Measurements from ENCODE around the gene NKAPD1.
"Not testable (repeated sequence)": the region's sequence is repeated elsewhere in the genome, so short reads cannot be mapped to it uniquely, and the experiment has no call there.

Gene NKAPD1, protein sequence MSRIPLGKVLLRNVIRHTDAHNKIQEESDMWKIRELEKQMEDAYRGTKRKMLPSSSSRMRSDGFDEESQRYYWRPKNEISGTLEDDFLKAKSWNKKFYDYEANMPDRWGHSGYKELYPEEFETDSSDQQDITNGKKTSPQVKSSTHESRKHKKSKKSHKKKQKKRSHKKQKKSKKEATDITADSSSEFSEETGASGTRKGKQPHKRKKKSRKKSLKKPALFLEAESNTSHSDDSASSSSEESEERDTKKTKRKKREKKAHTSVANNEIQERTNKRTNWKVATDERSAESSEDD

DNA sequence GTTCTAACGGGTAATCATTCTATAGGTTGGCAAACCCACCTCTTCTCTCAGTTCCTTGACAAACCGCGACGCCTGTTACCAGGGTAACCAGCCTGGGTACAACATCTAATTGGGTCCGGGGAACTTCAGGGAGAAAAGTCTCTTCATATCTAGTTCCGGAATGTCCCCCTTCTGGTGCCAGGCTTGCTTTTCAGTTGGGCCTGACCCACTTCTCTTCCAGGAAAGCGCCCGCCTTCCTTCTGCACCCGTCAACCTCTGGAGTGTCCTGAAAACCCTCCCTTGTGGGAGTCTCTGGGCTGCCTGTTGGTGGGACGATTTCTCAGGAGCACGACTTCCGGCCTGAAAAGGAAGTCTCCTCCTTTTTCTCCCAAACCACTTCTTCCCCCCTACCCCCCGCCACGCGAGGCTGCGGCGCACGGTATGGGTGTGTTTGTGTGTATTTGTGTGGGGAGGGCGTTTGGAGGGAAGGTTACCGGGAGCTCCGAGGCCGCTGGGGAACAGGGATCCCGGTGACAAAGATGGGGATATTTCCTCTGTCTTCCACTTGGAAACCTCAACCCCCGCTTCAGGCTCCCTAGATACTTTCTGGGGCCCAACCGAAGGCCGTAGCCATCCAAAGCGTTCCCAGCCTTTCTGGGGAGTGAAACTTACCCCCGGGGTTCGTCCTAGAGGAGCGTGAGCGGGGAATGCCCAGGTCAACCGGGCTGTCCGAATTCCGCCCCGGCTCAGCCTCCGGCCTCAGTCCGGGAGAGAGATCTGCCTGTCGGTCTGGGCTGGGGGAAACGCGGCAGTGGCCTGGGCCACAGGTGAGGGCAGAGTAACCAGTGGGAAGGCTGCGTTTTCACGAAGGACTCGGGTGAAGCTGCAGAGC is at the start of gene NKAPD1, which contains the start of gene PIH1D2:
NKAPD1 (plus strand) TSS at position 359 of the 871 bp plus-strand sequence. CDS start 1,276 bp downstream, outside the sequence.
PIH1D2 (minus strand) TSS at position 77 of the 871 bp plus-strand sequence. CDS start 843 bp downstream, outside the sequence.
- peak; percentile 53 for DNase-seq (ENCODE audit: low read depth)

DNA sequence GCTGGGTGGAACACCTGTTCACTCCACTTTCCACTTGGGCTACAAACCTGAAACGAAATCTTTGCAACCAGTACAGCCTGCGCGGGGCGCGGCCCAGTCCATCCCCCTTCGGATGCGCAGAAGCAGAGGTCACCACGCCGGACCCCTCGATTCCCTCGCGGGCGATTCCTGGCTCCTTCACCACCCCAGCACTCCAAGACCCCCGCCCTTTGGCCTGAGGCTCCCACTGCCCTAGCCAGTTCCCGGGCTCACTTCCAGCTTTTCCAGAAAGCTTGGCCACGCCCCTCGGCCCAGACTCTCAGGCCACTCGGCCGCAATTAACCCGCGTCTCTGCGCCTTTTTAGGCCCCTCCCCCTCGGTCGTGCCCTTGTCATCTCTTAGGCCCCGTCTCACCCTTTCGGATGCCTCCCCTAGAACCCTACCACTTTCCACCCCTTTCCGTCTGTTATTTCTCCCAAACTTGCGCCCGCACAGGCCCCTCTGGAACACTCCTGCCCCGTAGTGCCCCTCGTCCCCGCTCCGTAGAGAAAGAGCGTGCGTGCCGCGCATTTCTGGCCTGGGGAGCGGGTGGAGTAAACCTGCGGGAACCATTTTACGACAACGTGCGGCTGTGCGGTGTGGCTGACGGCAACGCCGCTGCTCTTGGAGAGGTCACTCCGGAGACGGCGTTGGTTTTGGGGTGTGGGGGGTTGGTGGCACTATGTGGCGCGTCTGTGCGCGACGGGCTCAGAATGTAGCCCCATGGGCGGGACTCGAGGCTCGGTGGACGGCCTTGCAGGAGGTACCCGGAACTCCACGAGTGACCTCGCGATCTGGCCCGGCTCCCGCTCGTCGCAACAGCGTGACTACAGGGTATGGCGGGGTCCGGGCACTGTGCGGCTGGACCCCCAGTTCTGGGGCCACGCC is 49.1 kb upstream of the NKAPD1 start, which contains the start of gene DLAT:
DLAT (plus strand) TSS at position 636 of the 906 bp plus-strand sequence; CDS start at position 701, 65 bp downstream.
- DNase-seq (ENCODE audit: low read depth) = peak; percentile 67

DNA sequence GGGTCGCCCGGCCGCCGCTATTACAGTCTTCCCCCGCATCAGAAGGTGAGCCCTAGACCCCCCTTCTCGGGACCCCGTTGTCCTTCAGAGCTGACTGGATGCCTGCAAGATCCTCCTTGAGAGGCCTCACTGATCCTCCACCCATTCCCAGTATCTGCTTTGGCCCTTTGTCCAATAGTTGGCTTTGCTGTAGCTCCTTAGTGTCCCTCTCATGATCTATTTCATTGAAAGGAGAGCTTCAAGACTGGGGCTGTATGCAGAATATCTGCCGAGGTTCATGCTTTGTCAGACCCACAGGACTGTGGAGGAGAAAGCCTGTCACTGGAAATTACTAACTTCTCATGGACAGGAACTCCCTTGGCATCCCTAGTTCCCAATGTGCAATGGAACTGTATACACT is 48.4 kb upstream of the NKAPD1 start:
- DNase-seq (ENCODE audit: low read depth) = no peak

DNA sequence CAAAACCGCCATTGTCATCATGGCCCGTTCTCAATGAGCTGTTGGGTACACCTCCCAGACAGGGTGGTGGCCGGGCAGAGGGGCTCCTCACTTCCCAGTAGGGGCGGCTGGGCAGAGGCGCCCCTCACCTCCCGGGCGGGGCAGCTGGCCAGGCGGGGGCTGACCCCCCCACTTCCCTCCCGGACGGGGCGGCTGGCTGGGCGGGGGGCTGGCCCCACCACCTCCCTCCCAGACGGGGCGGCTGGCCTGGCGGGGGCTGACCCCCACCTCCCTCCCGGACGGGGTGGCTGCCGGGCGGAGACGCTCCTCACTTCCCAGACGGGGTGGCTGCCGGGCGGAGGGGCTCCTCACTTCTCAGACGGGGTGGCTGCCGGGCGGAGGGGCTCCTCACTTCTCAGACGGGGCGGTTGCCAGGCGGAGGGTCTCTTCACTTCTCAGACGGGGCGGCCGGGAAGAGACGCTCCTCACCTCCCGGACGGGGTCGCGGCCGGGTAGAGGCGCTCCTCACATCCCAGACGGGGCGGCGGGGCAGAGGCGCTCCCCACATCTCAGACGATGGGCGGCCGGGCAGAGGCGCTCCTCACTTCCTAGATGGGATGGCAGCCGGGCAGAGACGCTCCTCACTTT is 47.2 kb upstream of the NKAPD1 start:
- not testable (repeated sequence) for DNase-seq (ENCODE audit: low read depth)

DNA sequence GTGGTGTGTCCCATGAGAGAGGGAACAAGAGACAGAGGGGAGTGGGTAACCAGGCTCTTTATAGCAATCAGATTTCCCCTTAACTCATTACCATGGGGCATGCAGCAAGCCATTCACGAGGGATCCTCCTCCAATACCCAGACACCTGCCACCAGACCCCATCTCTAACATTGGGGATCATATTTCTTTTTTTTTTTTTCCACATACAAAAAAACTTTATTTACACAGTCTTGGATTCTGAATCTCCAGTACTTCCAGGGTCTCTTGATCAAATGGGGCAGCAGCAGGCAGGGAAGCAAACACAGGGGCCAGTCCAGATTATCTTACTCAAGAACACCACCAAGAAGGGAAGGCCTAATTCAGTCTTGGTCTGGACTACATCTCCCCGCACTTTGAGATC is 44.6 kb upstream of the NKAPD1 start:
- no peak for DNase-seq (ENCODE audit: low read depth)

DNA sequence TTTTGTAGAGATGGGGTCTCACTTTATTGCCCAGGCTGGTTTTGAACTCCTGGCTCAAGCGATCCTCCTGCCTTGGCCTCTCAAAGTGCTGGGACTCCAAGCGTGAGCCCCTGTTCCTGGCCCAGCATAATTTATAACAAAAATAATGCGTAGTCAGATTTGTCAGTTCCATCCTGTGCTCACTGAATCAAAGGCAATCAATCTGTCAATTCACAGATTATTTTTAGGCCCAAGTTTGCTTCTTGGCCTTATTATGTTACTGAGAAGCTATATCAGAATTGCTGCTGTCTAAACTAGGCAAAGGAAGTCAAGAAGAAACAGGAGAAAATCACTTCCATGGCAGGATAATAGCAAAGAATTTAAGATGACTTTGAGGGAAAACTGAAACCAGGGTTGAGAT is 40.2 kb upstream of the NKAPD1 start:
- DNase-seq (ENCODE audit: low read depth) = no peak

DNA sequence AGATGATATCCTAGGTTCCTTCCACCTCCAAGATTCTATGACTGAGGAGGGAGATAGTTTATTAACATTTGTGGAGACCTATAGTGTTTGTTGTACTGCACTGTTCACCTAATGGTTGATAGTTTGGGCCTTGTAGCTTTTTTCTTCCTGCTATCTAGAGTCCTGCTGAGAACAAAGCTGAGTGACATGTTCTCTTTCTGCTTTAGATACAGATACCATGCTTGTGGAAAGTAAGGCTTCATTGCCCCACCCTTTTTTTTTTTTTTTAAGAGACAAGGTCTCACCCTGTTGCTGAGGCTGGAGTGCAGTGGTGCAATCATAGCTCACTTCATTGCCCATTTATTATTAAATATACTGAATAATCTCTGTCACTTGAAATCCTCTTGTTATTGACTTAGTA is 36.6 kb upstream of the NKAPD1 start:
- no peak for DNase-seq (ENCODE audit: low read depth)

DNA sequence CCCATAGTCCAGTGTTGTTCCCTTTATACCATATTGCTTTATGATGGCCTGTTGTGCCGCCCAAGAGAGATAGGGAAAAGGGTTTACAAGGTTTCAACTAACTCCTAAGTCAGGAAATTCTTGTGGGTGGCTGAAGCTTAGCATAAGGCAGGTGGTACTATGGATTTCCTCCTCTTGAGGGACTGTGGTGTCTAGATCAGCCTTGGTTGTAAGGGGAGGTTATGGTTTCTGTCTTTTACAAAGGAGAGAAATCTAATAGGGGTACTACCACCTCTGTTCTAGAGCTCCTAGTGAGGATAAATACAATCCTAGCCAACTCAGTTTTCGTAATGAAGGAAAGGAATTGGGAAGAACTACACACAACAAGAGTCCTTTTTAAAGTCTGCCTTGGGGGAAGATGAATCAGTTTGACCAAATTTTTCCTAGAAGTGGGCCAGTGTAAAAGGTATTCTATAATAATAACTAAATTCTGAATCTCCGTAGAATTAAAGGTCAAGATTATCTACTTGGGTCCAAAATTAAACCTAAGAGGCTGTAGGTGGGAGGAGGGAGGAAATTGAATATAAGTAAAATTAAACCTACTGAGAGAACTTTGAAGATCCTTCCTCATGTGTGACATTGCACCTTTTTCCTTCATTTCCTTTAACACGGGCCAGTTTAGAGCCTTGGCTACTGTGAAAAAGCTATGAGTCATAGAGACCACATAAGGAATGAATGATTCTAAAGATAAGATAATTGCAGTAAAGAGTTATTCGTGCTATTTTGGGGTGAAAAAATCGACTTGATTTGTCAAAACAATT is 31.7 kb upstream of the NKAPD1 start:
- DNase-seq (ENCODE audit: low read depth) = no peak

DNA sequence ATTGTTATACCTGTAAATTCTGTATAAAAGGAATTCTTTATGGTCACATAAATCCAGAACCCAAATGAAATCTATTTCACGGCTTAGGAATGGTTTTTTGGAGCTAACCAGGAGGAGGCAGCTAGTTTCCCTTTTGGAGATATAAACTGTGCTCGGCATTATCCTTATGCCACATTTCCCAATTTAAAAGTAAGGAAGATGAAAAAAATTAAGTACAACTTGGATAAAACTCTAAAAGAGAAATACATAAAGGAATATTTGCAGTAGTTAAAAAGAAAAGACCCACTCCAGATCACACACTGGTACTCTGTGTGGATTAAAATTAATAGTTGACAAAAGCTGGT is 31.2 kb upstream of the NKAPD1 start:
- no peak for DNase-seq (ENCODE audit: low read depth)

DNA sequence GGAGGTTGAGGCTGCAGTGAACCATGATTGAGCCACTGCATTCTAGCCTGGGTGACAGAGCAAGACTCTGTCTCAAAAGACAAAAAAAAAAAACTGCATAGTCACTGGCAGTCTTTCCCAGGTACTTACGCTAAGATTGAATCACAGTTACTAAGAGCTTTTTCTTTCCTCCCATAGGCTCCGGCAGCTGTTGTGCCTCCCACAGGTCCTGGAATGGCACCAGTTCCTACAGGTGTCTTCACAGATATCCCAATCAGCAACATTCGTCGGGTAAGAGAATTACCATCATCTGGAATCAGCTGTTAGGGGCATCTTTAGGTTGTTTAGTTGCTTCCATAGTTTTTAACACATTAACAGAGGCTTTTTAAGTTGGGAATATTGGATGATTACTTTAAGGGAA is 29.1 kb upstream of the NKAPD1 start:
- DNase-seq (ENCODE audit: low read depth) = no peak

DNA sequence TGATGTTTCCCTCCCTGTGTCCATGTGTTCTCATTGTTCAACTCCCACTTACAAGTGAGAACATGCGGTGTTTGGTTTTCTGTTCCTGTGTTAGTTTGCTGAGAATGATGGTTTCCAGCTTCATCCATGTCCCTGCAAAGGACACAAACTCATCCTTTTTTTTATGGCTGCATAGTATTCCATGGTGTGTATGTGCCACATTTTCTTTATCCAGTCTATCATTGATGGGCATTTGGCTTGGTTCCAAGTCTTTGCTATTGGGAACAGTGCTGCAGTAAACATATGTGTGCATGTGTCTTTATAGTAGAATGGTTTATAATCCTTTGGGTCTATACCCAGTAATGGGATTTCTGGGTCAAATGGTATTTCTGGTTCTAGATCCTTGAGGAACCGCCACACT is 27.5 kb upstream of the NKAPD1 start:
- not testable (repeated sequence) for DNase-seq (ENCODE audit: low read depth)

DNA sequence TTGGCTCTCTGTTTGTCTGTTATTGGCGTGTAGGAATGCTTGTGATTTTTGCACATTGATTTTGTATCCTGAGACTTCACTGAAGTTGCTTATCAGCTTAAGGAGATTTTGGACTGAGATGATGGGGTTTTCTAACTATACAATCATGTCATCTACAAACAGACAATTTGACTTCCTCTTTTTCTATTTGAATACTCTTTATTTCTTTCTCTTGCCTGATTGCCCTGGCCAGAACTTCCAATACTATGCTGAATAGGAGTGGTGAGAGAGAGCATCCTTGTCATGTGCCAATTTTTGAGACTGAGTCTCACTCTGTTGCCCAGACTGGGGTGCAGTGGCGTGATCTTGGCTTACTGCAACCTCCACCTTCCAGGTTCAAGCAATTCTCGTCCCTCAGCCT is 25.8 kb upstream of the NKAPD1 start:
- DNase-seq (ENCODE audit: low read depth) = not testable (repeated sequence)

DNA sequence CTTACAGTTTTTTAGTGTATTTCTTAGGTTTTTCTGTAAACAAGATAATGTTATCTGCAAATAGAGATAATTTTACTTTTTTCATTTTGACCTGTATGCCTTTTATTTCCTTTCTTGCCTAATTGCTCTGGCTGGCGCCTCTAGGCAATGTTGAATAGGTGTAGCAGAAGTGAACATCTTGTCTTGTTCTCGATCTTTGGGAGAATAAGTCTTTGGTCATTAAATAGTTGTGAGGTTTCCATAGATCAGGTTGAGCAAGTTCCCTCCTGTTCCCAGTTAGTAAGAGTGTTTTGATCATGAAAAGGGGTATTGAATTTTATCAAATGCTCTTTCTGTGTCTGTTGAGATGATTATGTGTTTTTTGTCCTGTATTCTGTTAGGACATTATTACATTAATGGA is 24.3 kb upstream of the NKAPD1 start:
- DNase-seq (ENCODE audit: low read depth) = no peak

DNA sequence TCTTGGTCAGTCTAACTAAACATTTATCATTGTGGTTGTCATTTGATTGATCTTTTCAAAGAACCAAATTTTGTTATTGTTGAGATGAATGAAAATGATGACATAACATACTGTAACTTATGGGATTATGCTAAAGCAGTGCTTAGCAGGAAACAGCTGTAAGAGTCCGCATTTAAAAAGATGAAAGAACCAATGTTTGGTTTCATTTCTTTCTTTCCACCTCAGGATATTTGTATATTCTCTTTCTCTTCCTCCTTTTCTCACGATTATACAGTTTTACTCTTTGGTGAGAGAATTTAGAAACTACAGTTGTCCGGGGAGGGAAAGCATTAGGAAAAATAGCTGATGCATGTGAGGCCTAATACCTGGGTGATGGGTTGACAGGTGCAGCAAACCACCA is 23.4 kb upstream of the NKAPD1 start:
- no peak for DNase-seq (ENCODE audit: low read depth)

DNA sequence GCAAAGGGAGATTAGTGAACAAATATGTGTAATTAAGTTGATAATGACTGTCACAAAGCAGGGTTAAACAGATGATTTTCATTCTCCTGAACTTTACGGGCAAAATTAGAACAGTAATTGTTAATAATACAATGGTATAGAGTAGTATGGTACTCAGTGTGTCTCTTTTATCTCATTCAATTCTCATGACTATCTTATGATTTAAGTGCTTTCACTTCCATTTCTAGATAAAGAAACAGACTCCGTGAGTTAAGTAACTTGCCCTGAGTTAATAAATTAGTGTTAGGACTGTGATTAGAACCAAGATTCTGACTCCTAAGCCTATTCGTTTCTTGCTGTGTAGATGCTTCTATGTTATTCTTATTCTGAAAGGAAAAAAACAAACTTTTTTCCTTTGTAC is 22.3 kb upstream of the NKAPD1 start:
- no peak for DNase-seq (ENCODE audit: low read depth)

DNA sequence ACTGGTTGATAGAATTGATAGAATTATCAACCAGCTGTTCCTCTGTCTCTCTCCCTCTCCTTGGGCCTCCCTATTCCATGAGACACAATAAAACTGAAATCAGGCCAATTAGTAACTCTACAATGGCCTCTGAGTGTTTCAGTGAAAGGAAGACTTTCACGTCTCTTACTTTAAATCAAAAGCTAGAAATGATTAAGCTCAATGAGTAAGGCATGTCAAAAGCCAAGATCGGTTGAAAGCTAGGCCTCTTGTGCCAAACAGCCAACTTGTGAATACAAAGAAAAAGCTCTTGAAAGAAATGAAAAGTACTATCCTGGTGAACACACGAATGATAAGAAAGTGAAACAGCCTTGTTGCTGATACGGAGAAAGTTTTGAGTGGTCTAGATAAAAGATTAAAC is 16.9 kb upstream of the NKAPD1 start:
- DNase-seq (ENCODE audit: low read depth) = no peak

DNA sequence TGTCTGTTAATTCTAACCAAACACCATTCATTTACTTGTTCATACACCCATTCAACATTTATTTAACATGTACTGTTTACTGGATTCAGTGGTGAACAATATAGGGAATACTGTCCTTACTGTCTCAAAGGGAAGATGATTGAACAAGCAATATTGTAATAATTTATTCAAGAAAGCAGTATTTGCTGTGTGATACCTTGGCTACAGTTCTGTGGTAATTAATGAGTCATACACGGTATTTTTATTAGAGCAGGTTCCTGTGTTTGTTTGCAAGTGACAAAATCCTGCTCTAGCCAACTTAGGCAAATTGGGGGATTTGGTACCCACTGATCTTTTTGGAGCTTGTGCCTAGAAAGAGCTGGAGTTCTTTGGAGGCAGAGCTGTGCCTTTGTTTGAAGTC is 16.0 kb upstream of the NKAPD1 start:
- DNase-seq (ENCODE audit: low read depth) = no peak

DNA sequence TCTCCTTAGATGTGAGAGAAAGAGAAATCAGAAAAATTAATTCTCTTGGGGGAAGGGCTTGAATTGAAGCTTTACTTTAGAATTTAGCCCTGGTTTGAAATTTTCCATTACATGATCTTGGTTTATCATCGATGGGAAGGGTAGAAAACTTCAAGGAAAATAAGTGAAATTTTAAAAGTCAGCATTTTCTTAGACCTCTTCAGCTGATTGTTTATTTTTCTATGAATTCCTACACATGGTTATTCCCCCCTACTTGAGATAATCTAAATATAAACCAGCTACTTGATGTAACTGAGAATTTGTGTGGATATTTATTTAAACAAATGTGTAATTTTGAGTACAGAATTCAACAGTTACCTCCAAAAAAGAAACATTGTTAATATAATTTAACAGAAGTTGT is 11.2 kb upstream of the NKAPD1 start:
- no peak for DNase-seq (ENCODE audit: low read depth)

DNA sequence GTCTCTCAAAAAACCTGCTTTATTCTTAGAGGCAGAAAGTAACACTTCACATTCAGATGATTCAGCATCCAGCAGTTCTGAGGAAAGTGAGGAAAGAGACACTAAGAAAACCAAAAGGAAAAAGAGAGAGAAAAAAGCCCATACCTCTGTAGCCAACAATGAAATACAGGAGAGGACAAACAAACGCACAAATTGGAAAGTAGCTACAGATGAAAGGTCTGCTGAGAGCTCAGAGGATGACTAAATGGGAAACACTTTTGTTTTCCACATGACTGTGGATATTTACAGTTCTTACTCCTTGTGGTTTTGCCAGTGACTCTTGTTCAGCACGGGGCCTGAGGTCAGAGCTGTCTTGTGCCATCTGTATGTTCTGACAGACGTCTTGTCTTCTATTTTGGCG is 8.6 kb downstream of the NKAPD1 start:
- no peak for DNase-seq (ENCODE audit: low read depth)

DNA sequence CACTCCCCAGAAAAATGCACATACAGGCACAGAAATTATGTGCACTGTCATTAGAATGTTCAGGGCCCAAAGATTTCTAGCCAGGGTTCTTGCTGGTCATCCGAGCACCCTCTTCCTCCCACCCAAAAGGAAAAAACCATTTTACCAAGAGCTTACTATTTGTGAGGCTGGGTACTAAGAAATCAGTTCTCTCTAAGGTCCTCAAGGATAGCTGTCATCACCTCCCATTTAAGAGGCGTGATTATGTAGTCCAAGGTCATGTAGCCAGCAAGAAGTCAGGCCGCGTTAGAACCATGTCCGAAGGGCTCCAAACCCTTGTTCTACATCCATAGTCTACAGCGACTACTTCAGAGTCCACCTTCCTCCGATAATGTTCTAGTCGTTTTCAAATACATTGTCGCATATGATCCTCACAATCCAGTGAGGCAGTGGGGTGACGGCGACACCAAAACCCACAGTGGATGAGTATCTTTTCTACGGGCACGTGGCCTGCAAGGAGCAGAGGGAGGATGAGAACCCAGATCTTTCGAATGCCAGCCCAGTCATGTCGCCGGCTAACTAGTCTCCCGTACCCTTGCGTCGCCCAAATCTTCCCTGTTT is 11.8 kb downstream of the NKAPD1 start:
- peak; percentile 8 for DNase-seq (ENCODE audit: low read depth)

All from stimulated activated CD8-positive, alpha-beta memory T cell treated with anti-CD3 and anti-CD28 coated beads, Interleukin-7, amount 100 ng/mL, for 24 hours (primary cell).